Ishikawa (cell line): ENCODE data around the gene PPP1R9B.

Experiments used
- CEBPB ChIP-seq: IDR thresholded peaks from 2 replicates; pipeline ENCODE4 v1.6.1; 2012
- CREB1 ChIP-seq: IDR thresholded peaks from 2 replicates; pipeline ENCODE4 v1.6.1; 2012; ENCODE audit warnings: low read depth
- EGR1 ChIP-seq: IDR thresholded peaks from 2 replicates; pipeline ENCODE4 v1.6.1; 2012
- EP300 ChIP-seq: IDR thresholded peaks from 2 replicates; pipeline ENCODE4 v1.6.1; 2012; ENCODE audit warnings: borderline replicate concordance
- FOXM1 ChIP-seq: IDR thresholded peaks from 2 replicates; pipeline ENCODE4 v1.6.1; 2012; ENCODE audit warnings: low read depth, borderline replicate concordance
- MAX ChIP-seq: IDR thresholded peaks from 2 replicates; pipeline ENCODE4 v1.6.1; 2012
- NFIC ChIP-seq: IDR thresholded peaks from 2 replicates; pipeline ENCODE4 v1.6.1; 2012
- RAD21 ChIP-seq: IDR thresholded peaks from 2 replicates; pipeline ENCODE4 v1.6.1; 2012; ENCODE audit warnings: low read depth
- REST ChIP-seq: IDR thresholded peaks from 2 replicates; pipeline ENCODE4 v1.6.1; 2012; ENCODE audit warnings: low read depth, mild to moderate bottlenecking
- TAF1 ChIP-seq: IDR thresholded peaks from 2 replicates; pipeline ENCODE4 v1.6.1; 2012; ENCODE audit warnings: low read depth, mild to moderate bottlenecking
- TCF12 ChIP-seq: IDR thresholded peaks from 2 replicates; pipeline ENCODE4 v1.6.1; 2012; ENCODE audit warnings: low read depth
- TEAD4 ChIP-seq: IDR thresholded peaks from 2 replicates; pipeline ENCODE4 v1.6.1; 2012
- USF1 ChIP-seq: IDR thresholded peaks from 2 replicates; pipeline ENCODE4 v1.6.1; 2012
- YY1 ChIP-seq: IDR thresholded peaks from 2 replicates; pipeline ENCODE4 v1.6.1; 2012; ENCODE audit warnings: low read depth
- ZBTB7A ChIP-seq: IDR thresholded peaks from 2 replicates; pipeline ENCODE4 v1.6.1; 2012; ENCODE audit warnings: low read depth

Gene PPP1R9B

GRCh38 chr17:50125420-50125997, 25.0 kb downstream of the PPP1R9B start:
- TF ChIP-seq FOXM1, result no peak
- no peak for TF ChIP-seq CREB1
- TF ChIP-seq TCF12, result no peak
- TF ChIP-seq TEAD4, result no peak
- no peak for TF ChIP-seq REST
- no peak for TF ChIP-seq EGR1
- TF ChIP-seq YY1, result no peak
- no peak for TF ChIP-seq MAX
- no peak for TF ChIP-seq RAD21
- TF ChIP-seq ZBTB7A, result no peak

GRCh38 chr17:50123649-50124349, 26.7 kb downstream of the PPP1R9B start:
- TF ChIP-seq YY1, result 0 out of 2 replicates have a peak, but pooled peaks have one; percentile 10
- no peak for TF ChIP-seq RAD21
- TF ChIP-seq TEAD4, result no peak
- peak; percentile 50; the same call in 1 of the 2 replicates for TF ChIP-seq EP300
- no peak; the same call in 1 of the 2 replicates for TF ChIP-seq FOXM1
- TF ChIP-seq ZBTB7A, result peak; percentile 67; the same call in 1 of the 2 replicates
- 0 out of 2 replicates have a peak, but pooled peaks have one; percentile 45 for TF ChIP-seq TAF1
- no peak for TF ChIP-seq REST
- TF ChIP-seq EGR1, result peak; percentile 79
- TF ChIP-seq MAX, result peak; percentile 64
- TF ChIP-seq NFIC, result peak; percentile 39; the same call in 1 of the 2 replicates
- TF ChIP-seq CEBPB, result no peak
- TF ChIP-seq CREB1, result no peak
- peak; percentile 68 for TF ChIP-seq TCF12
- no peak for TF ChIP-seq USF1

GRCh38 chr17:50122945-50123344, 27.5 kb downstream of the PPP1R9B start:
- TF ChIP-seq EP300, result no peak
- TF ChIP-seq NFIC, result no peak
- no peak for TF ChIP-seq TCF12
- TF ChIP-seq TEAD4, result no peak
- TF ChIP-seq YY1, result no peak
- TF ChIP-seq REST, result no peak
- TF ChIP-seq EGR1, result no peak
- TF ChIP-seq RAD21, result no peak
- no peak for TF ChIP-seq CEBPB
- TF ChIP-seq CREB1, result no peak
- no peak for TF ChIP-seq ZBTB7A
- no peak for TF ChIP-seq USF1
- no peak for TF ChIP-seq FOXM1
- TF ChIP-seq MAX, result no peak
- TF ChIP-seq TAF1, result no peak
